Adipocyte (in vitro differentiated cells): Measurements from ENCODE around the gene SNRNP27.

ENCODE experiments used
- DNase-seq: peaks from one replicate; pipeline ENCODE4 v3.0.0-alpha.2; 2015; ENCODE audit warnings: low read depth
- H3K27me3 ChIP-seq: replicated peaks from 2 replicates; pipeline ENCODE4 v1.7.0; 2013; ENCODE audit warnings: mild to moderate bottlenecking, low read length, moderate library complexity; ENCODE audit not compliant: control insufficient read depth, insufficient read depth
- H3K36me3 ChIP-seq: 2 replicates; pipeline ENCODE4 v1.7.0; 2013; ENCODE audit warnings: low read length, mild to moderate bottlenecking, moderate library complexity; ENCODE audit not compliant: control insufficient read depth, insufficient read depth, severe bottlenecking
- H3K4me1 ChIP-seq: 2 replicates; pipeline ENCODE4 v1.7.0; 2013; ENCODE audit warnings: mild to moderate bottlenecking, low read length, moderate library complexity; ENCODE audit not compliant: control insufficient read depth, insufficient read depth
- H3K4me3 ChIP-seq: 2 replicates; pipeline ENCODE4 v1.7.0; 2013; ENCODE audit warnings: mild to moderate bottlenecking, low read length, moderate library complexity
- H3K9ac ChIP-seq: 2 replicates; pipeline ENCODE4 v1.7.0; 2013; ENCODE audit warnings: mild to moderate bottlenecking, low read length, moderate library complexity
- H3K9me3 ChIP-seq: 2 replicates; pipeline ENCODE4 v1.7.0; 2013; ENCODE audit warnings: mild to moderate bottlenecking, low read length, moderate library complexity; ENCODE audit not compliant: control insufficient read depth

SNRNP27 gene, protein sequence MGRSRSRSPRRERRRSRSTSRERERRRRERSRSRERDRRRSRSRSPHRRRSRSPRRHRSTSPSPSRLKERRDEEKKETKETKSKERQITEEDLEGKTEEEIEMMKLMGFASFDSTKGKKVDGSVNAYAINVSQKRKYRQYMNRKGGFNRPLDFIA

GRCh38 chr2:69893684-69894551 lies at the start of gene SNRNP27:
TSS of gene SNRNP27 (plus strand) at chr2:69893956. CDS start at chr2:69893985, 29 bp downstream.
- peak; percentile 89 for DNase-seq
- Histone ChIP-seq H3K9ac (peak within 1 kb of the TSS; percentile 96), H3K36me3 (peaks cover 31% of the 10 kb centered on the region)

GRCh38 chr2:69843993-69844392 lies 49.8 kb upstream of the SNRNP27 start:
- H3K27me3 ChIP-seq = no peaks in the 10 kb centered on the region
- no peaks in the 10 kb centered on the region for H3K9me3 ChIP-seq
- H3K9ac ChIP-seq = no peak overlapping the region
- no peak overlapping the region for H3K4me3 ChIP-seq
- no peak for DNase-seq
- peaks cover 3% of the 10 kb centered on the region for H3K4me1 ChIP-seq
- H3K36me3 ChIP-seq = peaks cover 34% of the 10 kb centered on the region

More at GRCh38 chr2:69893684-69894551, at the start of gene SNRNP27:
- H3K9me3 ChIP-seq = peaks cover 4% of the 10 kb centered on the region
- H3K4me3 ChIP-seq = peak within 1 kb of the TSS; percentile 95
- H3K27me3 ChIP-seq = no peaks in the 10 kb centered on the region
- peaks cover 12% of the 10 kb centered on the region for H3K4me1 ChIP-seq

DNA sequence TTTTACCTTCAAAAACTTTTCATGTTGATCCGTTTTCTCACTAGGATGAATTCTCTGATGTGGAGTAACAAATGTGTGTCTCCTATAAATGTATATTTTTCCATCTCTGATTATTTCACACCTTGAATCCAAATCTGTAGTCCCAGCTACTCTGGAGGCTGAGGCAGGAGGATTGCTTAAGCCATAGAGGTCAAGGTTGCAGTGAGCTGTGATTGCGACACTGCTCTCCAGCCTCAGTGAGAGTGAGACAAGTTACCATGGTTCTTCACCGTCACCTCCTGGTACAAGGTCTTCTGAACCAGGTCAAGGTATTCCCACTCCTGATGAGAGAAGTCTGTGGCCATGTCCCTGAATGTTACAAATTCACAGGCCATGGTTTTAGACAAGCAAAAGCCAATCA lies 49.2 kb upstream of the SNRNP27 start:
- Histone ChIP-seq H3K36me3 (peaks cover 32% of the 10 kb centered on the region), H3K4me1 (peaks cover 3% of the 10 kb centered on the region), H3K9me3 (no peaks in the 10 kb centered on the region), H3K9ac (no peak overlapping the region), H3K4me3 (no peak overlapping the region), H3K27me3 (no peaks in the 10 kb centered on the region)
- DNase-seq = no peak

- Histone ChIP-seq H3K9me3 (no peaks in the 10 kb centered on the region), H3K9ac (no peak overlapping the region), H3K27me3 (no peaks in the 10 kb centered on the region), H3K4me3 (no peak overlapping the region), H3K36me3 (peaks cover 31% of the 10 kb centered on the region), H3K4me1 (peaks cover 3% of the 10 kb centered on the region)
- DNase-seq = no peak
Measured at GRCh38 chr2:69846182-69847067, 47.3 kb upstream of the SNRNP27 start.

DNA sequence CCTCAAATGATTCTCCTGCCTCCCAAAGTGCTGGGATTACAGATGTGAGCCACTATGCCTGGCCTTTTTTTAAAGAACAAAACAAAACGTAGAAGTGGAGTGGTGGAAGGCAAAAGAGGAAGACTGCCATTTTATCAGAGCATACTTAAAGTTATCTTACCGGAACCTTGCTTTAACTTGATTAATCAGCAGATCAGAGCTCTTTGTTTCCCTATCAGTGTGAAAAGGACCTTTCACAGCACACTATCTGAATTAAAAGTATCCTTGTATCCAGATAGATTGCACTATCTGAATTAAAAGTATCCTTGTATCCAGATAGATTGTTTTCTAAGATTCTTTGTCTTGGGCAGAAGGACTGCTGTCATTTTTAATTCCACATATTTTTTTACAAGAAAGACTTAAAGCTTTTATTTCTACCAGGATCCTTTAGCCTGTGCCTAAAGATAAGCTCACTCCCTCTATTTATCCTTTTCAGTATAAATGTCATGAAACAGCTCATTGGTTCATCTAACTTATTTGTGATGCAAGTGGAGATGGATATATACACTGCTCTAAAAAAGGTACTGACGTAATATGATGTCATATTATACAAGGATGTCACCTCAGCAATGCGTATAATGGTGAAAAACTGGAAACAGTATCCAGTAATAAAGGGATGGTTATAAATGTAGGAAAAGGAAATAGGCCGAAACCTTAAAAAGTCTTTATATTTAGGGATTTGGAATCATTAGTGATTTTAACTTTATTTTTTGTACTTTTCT lies 46.5 kb upstream of the SNRNP27 start:
- no peak for DNase-seq
- no peak overlapping the region for H3K4me3 ChIP-seq
- H3K36me3 ChIP-seq = peaks cover 31% of the 10 kb centered on the region
- no peaks in the 10 kb centered on the region for H3K27me3 ChIP-seq
- H3K9me3 ChIP-seq = no peaks in the 10 kb centered on the region
- H3K4me1 ChIP-seq = peaks cover 3% of the 10 kb centered on the region
- no peak overlapping the region for H3K9ac ChIP-seq

DNA sequence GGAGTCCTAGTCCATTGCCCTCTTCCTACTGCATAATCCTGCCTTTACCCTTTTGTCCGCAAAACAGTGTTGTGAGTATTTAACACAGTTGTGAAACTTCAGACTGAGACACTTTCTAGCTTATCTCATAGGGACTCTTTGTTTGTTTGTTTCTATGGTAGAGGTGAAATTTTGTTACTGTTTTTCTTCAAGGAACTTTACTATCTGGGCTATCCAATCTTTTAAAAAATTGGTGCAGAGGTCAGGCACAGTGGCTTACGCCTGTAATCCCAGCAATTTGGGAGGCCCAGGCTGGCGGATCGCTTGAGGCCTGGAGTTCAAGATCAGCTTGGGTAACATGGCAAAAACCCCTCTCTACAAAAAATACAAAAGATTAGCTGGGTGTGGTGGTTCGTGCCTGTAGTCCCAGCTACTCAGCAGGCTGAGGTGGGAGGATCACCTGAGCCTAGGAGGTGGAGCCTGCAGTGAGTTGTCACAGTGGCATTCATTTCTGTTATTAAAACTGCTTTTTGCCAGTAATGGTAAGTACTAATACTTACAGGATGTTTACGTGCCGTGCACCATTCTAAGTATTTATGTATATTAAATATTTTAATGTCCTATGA lies 45.5 kb upstream of the SNRNP27 start:
- H3K9ac ChIP-seq = peak overlapping the region; percentile 28
- no peaks in the 10 kb centered on the region for H3K27me3 ChIP-seq
- no peak overlapping the region for H3K4me3 ChIP-seq
- no peak for DNase-seq
- H3K36me3 ChIP-seq = peaks cover 31% of the 10 kb centered on the region
- H3K4me1 ChIP-seq = peaks cover 3% of the 10 kb centered on the region
- no peaks in the 10 kb centered on the region for H3K9me3 ChIP-seq

- no peak for DNase-seq
- H3K4me1 ChIP-seq = no peaks in the 10 kb centered on the region
- peaks cover 12% of the 10 kb centered on the region for H3K36me3 ChIP-seq
- H3K9ac ChIP-seq = no peak overlapping the region
- no peak overlapping the region for H3K4me3 ChIP-seq
- H3K9me3 ChIP-seq = no peaks in the 10 kb centered on the region
- H3K27me3 ChIP-seq = no peaks in the 10 kb centered on the region
Measured at GRCh38 chr2:69858261-69858660, 35.5 kb upstream of the SNRNP27 start.

DNA sequence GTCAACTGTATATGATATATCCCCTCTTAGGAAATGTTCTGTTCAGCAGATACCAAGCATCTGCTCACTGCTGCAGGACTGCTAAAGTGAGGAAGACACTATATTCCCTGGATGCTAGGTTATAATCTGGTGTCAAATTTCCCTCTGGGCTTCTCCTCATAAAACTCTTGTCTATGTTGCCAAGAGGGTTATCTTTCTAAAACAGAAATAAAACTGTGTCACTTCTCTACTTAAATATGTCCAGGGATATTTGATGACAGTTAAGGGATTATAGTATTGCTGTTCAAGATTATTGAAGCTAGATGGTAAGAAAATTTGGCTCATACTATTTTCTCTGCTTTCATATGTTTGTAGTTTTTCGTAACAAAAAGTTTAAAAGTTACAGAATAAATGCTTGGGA lies 30.5 kb upstream of the SNRNP27 start:
- H3K9ac ChIP-seq = no peak overlapping the region
- H3K4me1 ChIP-seq = no peaks in the 10 kb centered on the region
- H3K9me3 ChIP-seq = no peaks in the 10 kb centered on the region
- H3K4me3 ChIP-seq = no peak overlapping the region
- H3K36me3 ChIP-seq = peaks cover 44% of the 10 kb centered on the region
- H3K27me3 ChIP-seq = no peaks in the 10 kb centered on the region
- DNase-seq = no peak

DNA sequence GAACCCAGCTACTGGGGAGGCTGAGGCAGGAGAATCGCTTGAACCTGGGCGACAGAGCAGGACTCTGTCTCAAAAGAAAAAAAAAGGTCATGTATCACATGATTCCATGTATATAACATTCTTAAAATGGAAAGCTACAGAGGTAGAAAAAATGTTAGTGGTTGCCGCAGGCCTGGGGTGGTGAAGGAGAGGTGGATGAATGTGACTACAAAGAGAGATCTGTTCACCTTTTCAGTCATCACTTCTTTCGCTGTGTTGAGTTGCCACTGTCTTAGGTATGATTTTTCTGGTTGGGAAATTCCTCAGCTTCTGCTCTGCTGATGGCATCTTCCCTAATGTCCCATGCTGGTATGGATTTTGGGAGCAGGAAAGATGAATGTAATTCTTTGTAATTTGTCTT lies 5.3 kb upstream of the SNRNP27 start:
- H3K9ac ChIP-seq = no peak overlapping the region

GRCh38 chr2:69889302-69889701 lies 4.5 kb upstream of the SNRNP27 start:
- H3K4me3 ChIP-seq = no peak overlapping the region

More for the DNA sequence above, 5.3 kb upstream of the SNRNP27 start:
- H3K9me3 ChIP-seq = peaks cover 4% of the 10 kb centered on the region
- H3K4me3 ChIP-seq = no peak overlapping the region
- DNase-seq = no peak
- H3K27me3 ChIP-seq = no peaks in the 10 kb centered on the region
- H3K36me3 ChIP-seq = no peaks in the 10 kb centered on the region
- H3K4me1 ChIP-seq = peaks cover 10% of the 10 kb centered on the region

More at GRCh38 chr2:69889302-69889701, 4.5 kb upstream of the SNRNP27 start:
- H3K4me1 ChIP-seq = peaks cover 11% of the 10 kb centered on the region
- H3K9me3 ChIP-seq = peaks cover 4% of the 10 kb centered on the region
- H3K36me3 ChIP-seq = no peaks in the 10 kb centered on the region
- H3K27me3 ChIP-seq = no peaks in the 10 kb centered on the region
- DNase-seq = no peak
- H3K9ac ChIP-seq = no peak overlapping the region
